Skeletal muscle satellite cell (primary cell): Measurements from ENCODE around the gene C3.

Source experiments
- H3K27me3 ChIP-seq: 2 replicates; pipeline ENCODE4 v1.7.0; 2013; ENCODE audit warnings: low read length; ENCODE audit not compliant: control insufficient read depth, insufficient read depth
- H3K36me3 ChIP-seq: 2 replicates; pipeline ENCODE4 v1.7.0; 2013; ENCODE audit warnings: mild to moderate bottlenecking, control low read depth, low read length; ENCODE audit not compliant: insufficient read depth
- H3K4me1 ChIP-seq: 2 replicates; pipeline ENCODE4 v1.7.0; 2013; ENCODE audit warnings: low read length; ENCODE audit not compliant: control insufficient read depth, insufficient read depth
- H3K4me2 ChIP-seq: 2 replicates; pipeline ENCODE4 v1.7.0; 2013; ENCODE audit warnings: mild to moderate bottlenecking, low read length
- H3K4me3 ChIP-seq: 2 replicates; pipeline ENCODE4 v1.7.0; 2013; ENCODE audit warnings: low read length
- H3K9ac ChIP-seq: 2 replicates; pipeline ENCODE4 v1.7.0; 2013; ENCODE audit warnings: mild to moderate bottlenecking, low read depth, low read length, moderate library complexity
- H3K9me3 ChIP-seq: replicated peaks from 2 replicates; pipeline ENCODE4 v1.7.0; 2013; ENCODE audit warnings: mild to moderate bottlenecking, control low read depth, low read length

The C3 gene

DNA sequence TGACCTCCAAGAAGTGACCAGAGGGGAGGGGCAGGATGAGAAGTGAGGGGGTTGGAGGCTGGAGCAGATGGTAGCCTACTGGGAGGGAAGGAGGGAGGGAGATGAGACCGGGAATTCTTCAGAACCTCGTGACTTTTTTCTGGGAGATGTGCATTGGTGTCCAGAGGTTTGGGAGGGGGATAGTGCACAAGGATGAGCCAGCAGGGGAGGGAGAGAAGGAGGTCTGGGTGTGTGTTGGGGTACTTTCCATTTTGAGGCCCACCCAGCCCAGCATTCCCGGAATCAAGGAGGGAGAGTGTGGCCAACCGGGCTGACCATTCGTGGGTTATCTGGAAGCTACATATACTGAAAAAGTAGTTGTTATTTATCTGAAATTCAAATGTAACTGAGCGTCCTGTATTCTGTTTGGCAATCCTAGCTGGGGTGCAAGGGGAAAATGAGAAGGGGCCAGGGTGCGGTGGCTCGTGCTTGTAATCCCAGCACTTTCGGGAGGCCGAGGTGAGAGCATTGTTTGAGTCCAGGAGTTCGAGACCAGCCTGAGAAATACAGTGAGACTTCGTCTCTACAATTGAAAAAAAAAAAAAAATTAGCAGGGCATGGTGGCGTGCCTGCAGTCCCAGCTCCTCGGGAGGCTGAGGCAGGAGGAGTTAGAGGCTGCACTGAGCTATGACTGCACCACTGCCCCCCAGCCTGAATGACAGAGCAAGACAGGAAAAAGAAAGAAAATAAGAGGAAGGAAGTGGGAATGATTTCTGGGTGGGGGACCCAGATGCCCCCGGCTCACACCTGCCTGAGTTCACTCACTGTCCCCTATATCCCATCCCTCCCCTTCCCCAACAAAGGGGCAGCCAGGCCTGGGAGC is 4.4 kb upstream of the C3 start:
- H3K4me1 ChIP-seq = peaks cover 4% of the 10 kb centered on the region

DNA sequence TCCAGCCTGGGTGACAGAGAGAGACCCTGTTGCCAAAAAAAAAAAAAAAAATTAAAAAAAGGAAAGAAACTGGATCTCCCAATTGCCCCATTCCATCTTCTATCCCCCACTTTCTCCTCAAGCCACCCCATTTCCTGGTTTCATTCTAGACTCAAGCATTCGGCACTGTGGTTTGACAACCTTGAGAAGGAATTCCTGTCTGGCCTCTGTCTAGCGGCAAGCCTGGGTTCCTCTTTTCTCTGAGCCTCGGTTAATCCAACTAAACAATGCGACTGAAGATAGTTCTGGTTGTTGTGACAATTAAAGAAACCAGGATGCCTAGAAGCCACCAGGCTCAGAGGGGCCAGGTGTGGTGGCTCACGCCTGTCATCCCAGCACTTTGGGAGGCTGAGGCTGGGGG is 3.3 kb upstream of the C3 start:
- Histone ChIP-seq H3K4me2 (no peak overlapping the region), H3K9me3 (no peaks in the 10 kb centered on the region), H3K9ac (no peak overlapping the region), H3K4me3 (no peak overlapping the region), H3K4me1 (peaks cover 4% of the 10 kb centered on the region), H3K36me3 (no peaks in the 10 kb centered on the region), H3K27me3 (peaks cover 24% of the 10 kb centered on the region)

More for the DNA sequence above, 4.4 kb upstream of the C3 start:
- Histone ChIP-seq H3K9ac (no peak overlapping the region), H3K9me3 (no peaks in the 10 kb centered on the region), H3K27me3 (peaks cover 22% of the 10 kb centered on the region), H3K36me3 (no peaks in the 10 kb centered on the region), H3K4me2 (no peak overlapping the region), H3K4me3 (no peak overlapping the region)

- no peaks in the 10 kb centered on the region for H3K9me3 ChIP-seq
- H3K4me1 ChIP-seq = peaks cover 4% of the 10 kb centered on the region
- no peak overlapping the region for H3K9ac ChIP-seq
- H3K36me3 ChIP-seq = no peaks in the 10 kb centered on the region
- peaks cover 24% of the 10 kb centered on the region for H3K27me3 ChIP-seq
- H3K4me3 ChIP-seq = no peak overlapping the region
- peak overlapping the region; percentile 9 for H3K4me2 ChIP-seq
Measured at GRCh38 chr19:6723108-6723618, 2.7 kb upstream of the C3 start.

DNA sequence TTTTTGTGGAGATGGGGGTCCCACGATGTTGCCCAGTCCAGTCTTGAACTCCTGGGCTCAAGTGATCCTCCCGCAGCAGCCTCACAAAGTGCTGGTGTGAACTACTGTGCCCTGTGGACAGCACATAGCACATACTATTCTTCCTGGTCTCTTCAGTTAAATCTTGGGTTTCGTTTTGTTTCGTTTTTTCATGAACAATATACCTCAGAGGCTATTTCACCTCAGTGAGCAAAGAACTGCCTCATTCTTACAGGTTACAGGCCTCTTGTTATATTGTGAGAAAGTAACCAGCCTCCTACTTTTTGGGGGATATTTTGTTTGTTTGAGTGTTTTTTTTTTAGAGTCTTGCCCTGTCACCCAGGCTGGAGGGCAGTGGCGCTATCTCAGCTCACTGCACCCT is 1.3 kb upstream of the C3 start:
- H3K27me3 ChIP-seq = peaks cover 24% of the 10 kb centered on the region
- H3K4me3 ChIP-seq = no peak overlapping the region
- H3K4me1 ChIP-seq = peaks cover 4% of the 10 kb centered on the region
- H3K4me2 ChIP-seq = no peak overlapping the region
- no peaks in the 10 kb centered on the region for H3K36me3 ChIP-seq
- H3K9me3 ChIP-seq = no peaks in the 10 kb centered on the region
- H3K9ac ChIP-seq = no peak overlapping the region

- Histone ChIP-seq H3K9ac (no peak overlapping the region), H3K4me1 (peaks cover 4% of the 10 kb centered on the region), H3K4me3 (no peak overlapping the region)
Measured at GRCh38 chr19:6721138-6721474, 656 bp upstream of the C3 start.

GRCh38 chr19:6719992-6720368 is 470 bp downstream of the C3 start:
- Histone ChIP-seq H3K9me3 (no peaks in the 10 kb centered on the region), H3K36me3 (no peaks in the 10 kb centered on the region), H3K27me3 (peaks cover 18% of the 10 kb centered on the region), H3K9ac (no peak overlapping the region), H3K4me2 (no peak overlapping the region), H3K4me3 (no peak overlapping the region), H3K4me1 (peaks cover 4% of the 10 kb centered on the region)

More at GRCh38 chr19:6721138-6721474, 656 bp upstream of the C3 start:
- no peaks in the 10 kb centered on the region for H3K9me3 ChIP-seq
- H3K36me3 ChIP-seq = no peaks in the 10 kb centered on the region
- no peak overlapping the region for H3K4me2 ChIP-seq
- peaks cover 24% of the 10 kb centered on the region for H3K27me3 ChIP-seq

DNA sequence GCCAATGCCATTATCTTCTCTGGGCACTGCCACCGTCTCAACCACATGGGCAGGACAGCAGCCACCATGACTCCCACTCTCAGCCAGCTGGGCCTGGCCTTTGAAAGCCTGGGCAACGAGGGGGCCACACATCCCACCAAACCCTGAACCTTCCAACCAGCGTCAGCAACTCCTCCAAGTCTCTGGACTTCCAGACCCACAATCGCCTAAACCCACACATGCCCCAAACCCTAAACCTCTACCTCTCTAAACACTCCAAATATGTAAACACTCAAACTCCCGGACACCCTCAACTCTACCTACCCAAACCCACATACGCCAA is 949 bp downstream of the C3 start:
- H3K4me2 ChIP-seq = no peak overlapping the region
- H3K4me1 ChIP-seq = peaks cover 4% of the 10 kb centered on the region
- peaks cover 18% of the 10 kb centered on the region for H3K27me3 ChIP-seq
- no peaks in the 10 kb centered on the region for H3K36me3 ChIP-seq
- no peak overlapping the region for H3K9ac ChIP-seq
- no peaks in the 10 kb centered on the region for H3K9me3 ChIP-seq
- H3K4me3 ChIP-seq = no peak overlapping the region

- no peak overlapping the region for H3K4me3 ChIP-seq
- H3K4me1 ChIP-seq = peaks cover 4% of the 10 kb centered on the region
- no peaks in the 10 kb centered on the region for H3K9me3 ChIP-seq
- H3K9ac ChIP-seq = no peak overlapping the region
- peaks cover 18% of the 10 kb centered on the region for H3K27me3 ChIP-seq
- no peaks in the 10 kb centered on the region for H3K36me3 ChIP-seq
- no peak overlapping the region for H3K4me2 ChIP-seq
Measured at GRCh38 chr19:6718741-6719539, 1.5 kb downstream of the C3 start.

- H3K9ac ChIP-seq = no peak overlapping the region
Measured at GRCh38 chr19:6718111-6718740, 2.2 kb downstream of the C3 start.

GRCh38 chr19:6717441-6717971 is 2.9 kb downstream of the C3 start:
- no peaks in the 10 kb centered on the region for H3K36me3 ChIP-seq
- H3K27me3 ChIP-seq = peaks cover 14% of the 10 kb centered on the region
- H3K9ac ChIP-seq = no peak overlapping the region

More at GRCh38 chr19:6718111-6718740, 2.2 kb downstream of the C3 start:
- Histone ChIP-seq H3K36me3 (no peaks in the 10 kb centered on the region), H3K4me3 (no peak overlapping the region), H3K9me3 (no peaks in the 10 kb centered on the region), H3K4me2 (no peak overlapping the region), H3K4me1 (peaks cover 3% of the 10 kb centered on the region), H3K27me3 (peaks cover 15% of the 10 kb centered on the region)

GRCh38 chr19:6717036-6717435 is 3.4 kb downstream of the C3 start:
- no peaks in the 10 kb centered on the region for H3K4me1 ChIP-seq
- H3K27me3 ChIP-seq = peaks cover 9% of the 10 kb centered on the region
- no peak overlapping the region for H3K4me2 ChIP-seq
- no peaks in the 10 kb centered on the region for H3K9me3 ChIP-seq
- H3K9ac ChIP-seq = no peak overlapping the region
- no peak overlapping the region for H3K4me3 ChIP-seq
- H3K36me3 ChIP-seq = no peaks in the 10 kb centered on the region

More at GRCh38 chr19:6717441-6717971, 2.9 kb downstream of the C3 start:
- H3K4me1 ChIP-seq = no peaks in the 10 kb centered on the region
- H3K9me3 ChIP-seq = no peaks in the 10 kb centered on the region
- no peak overlapping the region for H3K4me2 ChIP-seq
- H3K4me3 ChIP-seq = no peak overlapping the region
